Activated T-helper 2 cell treated with anti-CD3 and anti-CD28 coated beads, Interferon-gamma antibody, Interleukin-2, Interleukin-4, amounts not matched to agents 10 μg/mL and 5 μg/mL and 100 μg/mL, durations not matched to agents 14 hours and 24 hours and 36 hours (primary cell): ENCODE measurements around the gene SLC13A1. TPM values are rescaled to one million over a fixed set of nuclear protein-coding genes. Genes with fewer than 3 reads are reported as not detected.

ENCODE experiments used
- DNase-seq: peaks from one replicate; pipeline ENCODE4 v3.0.0; 2021; ENCODE audit warnings: low spot score
- H3K27ac Mint-ChIP-seq: one replicate; pipeline ENCODE4 v1.8.0; 2021; ENCODE audit warnings: mixed read lengths
- H3K27me3 Mint-ChIP-seq: one replicate; pipeline ENCODE4 v1.8.0; 2021; ENCODE audit warnings: low read depth, mixed read lengths
- H3K36me3 Mint-ChIP-seq: one replicate; pipeline ENCODE4 v1.8.0; 2021; ENCODE audit warnings: low read depth, mixed read lengths
- H3K4me1 Mint-ChIP-seq: one replicate; pipeline ENCODE4 v1.8.0; 2021; ENCODE audit warnings: low read depth, mixed read lengths
- H3K4me3 Mint-ChIP-seq: one replicate; pipeline ENCODE4 v1.8.0; 2021; ENCODE audit warnings: low read depth, mild to moderate bottlenecking, moderate library complexity, mixed read lengths
- H3K9me3 Mint-ChIP-seq: one replicate; pipeline ENCODE4 v1.8.0; 2021; ENCODE audit warnings: mixed read lengths
- intact Hi-C: fragments of 100-400 bp; cut with micrococcal nuclease; formaldehyde crosslinking; loops from one replicate; pipeline ENCODE4 v1.15.1; 2023
- total RNA-seq: library from RNA; stranded (reverse); gene quantifications from 2 replicates; pipeline ENCODE4 v1.2.3, GENCODE V29; 2022

Gene SLC13A1
- total RNA-seq, 1 donor from 2014 or later = not detected

GRCh38 chr7:123131961-123132360 is 67.8 kb downstream of the SLC13A1 start:
- Mint-ChIP-seq H3K27me3 (no peaks in the 10 kb centered on the region), H3K9me3 (no peaks in the 10 kb centered on the region), H3K36me3 (no peaks in the 10 kb centered on the region), H3K27ac (no peak overlapping the region), H3K4me3 (no peak overlapping the region), H3K4me1 (no peaks in the 10 kb centered on the region)
- no peak for DNase-seq
- intact Hi-C loops = no loop called here

GRCh38 chr7:123131556-123131955 is 68.2 kb downstream of the SLC13A1 start:
- intact Hi-C loops = no loop called here
- H3K4me3 Mint-ChIP-seq = no peak overlapping the region
- no peaks in the 10 kb centered on the region for H3K4me1 Mint-ChIP-seq
- H3K9me3 Mint-ChIP-seq = no peaks in the 10 kb centered on the region
- no peaks in the 10 kb centered on the region for H3K36me3 Mint-ChIP-seq
- no peaks in the 10 kb centered on the region for H3K27me3 Mint-ChIP-seq
- DNase-seq = no peak
- no peak overlapping the region for H3K27ac Mint-ChIP-seq

GRCh38 chr7:123131140-123131539 is 68.6 kb downstream of the SLC13A1 start:
- Mint-ChIP-seq H3K27me3 (no peaks in the 10 kb centered on the region), H3K36me3 (no peaks in the 10 kb centered on the region), H3K4me3 (no peak overlapping the region), H3K9me3 (no peaks in the 10 kb centered on the region), H3K4me1 (no peaks in the 10 kb centered on the region), H3K27ac (no peak overlapping the region)
- intact Hi-C loops = no loop called here
- DNase-seq = no peak

- no peak overlapping the region for H3K27ac Mint-ChIP-seq
- H3K36me3 Mint-ChIP-seq = no peaks in the 10 kb centered on the region
- no peaks in the 10 kb centered on the region for H3K9me3 Mint-ChIP-seq
- intact Hi-C loops = no loop called here
- H3K27me3 Mint-ChIP-seq = no peaks in the 10 kb centered on the region
- no peak overlapping the region for H3K4me3 Mint-ChIP-seq
- no peak for DNase-seq
- H3K4me1 Mint-ChIP-seq = no peaks in the 10 kb centered on the region
These were observed 73.1 kb downstream of the SLC13A1 start for GRCh38 chr7:123126691-123127090.

GRCh38 chr7:123126171-123126570 is 73.6 kb downstream of the SLC13A1 start:
- DNase-seq = no peak
- no peaks in the 10 kb centered on the region for H3K4me1 Mint-ChIP-seq
- no peaks in the 10 kb centered on the region for H3K9me3 Mint-ChIP-seq
- no peaks in the 10 kb centered on the region for H3K27me3 Mint-ChIP-seq
- intact Hi-C loops = no loop called here
- H3K4me3 Mint-ChIP-seq = no peak overlapping the region
- H3K36me3 Mint-ChIP-seq = no peaks in the 10 kb centered on the region
- H3K27ac Mint-ChIP-seq = no peak overlapping the region

GRCh38 chr7:123125231-123125630 is 74.5 kb downstream of the SLC13A1 start:
- Mint-ChIP-seq H3K27me3 (no peaks in the 10 kb centered on the region), H3K4me1 (no peaks in the 10 kb centered on the region), H3K27ac (no peak overlapping the region), H3K4me3 (no peak overlapping the region), H3K9me3 (no peaks in the 10 kb centered on the region), H3K36me3 (no peaks in the 10 kb centered on the region)
- intact Hi-C loops = no loop called here
- DNase-seq = no peak

- Mint-ChIP-seq H3K4me1 (no peaks in the 10 kb centered on the region), H3K27ac (no peak overlapping the region), H3K36me3 (no peaks in the 10 kb centered on the region), H3K27me3 (no peaks in the 10 kb centered on the region), H3K9me3 (no peaks in the 10 kb centered on the region), H3K4me3 (no peak overlapping the region)
- intact Hi-C loops = no loop called here
- no peak for DNase-seq
These were observed 76.9 kb downstream of the SLC13A1 start for GRCh38 chr7:123122916-123123315.

GRCh38 chr7:123120286-123120685 is 79.5 kb downstream of the SLC13A1 start:
- DNase-seq = no peak
- Mint-ChIP-seq H3K36me3 (no peaks in the 10 kb centered on the region), H3K4me1 (no peaks in the 10 kb centered on the region), H3K4me3 (no peak overlapping the region), H3K27me3 (no peaks in the 10 kb centered on the region), H3K9me3 (peaks cover 4% of the 10 kb centered on the region), H3K27ac (no peak overlapping the region)
- intact Hi-C loops = no loop called here

- Mint-ChIP-seq H3K27ac (no peak overlapping the region), H3K4me3 (no peak overlapping the region), H3K36me3 (no peaks in the 10 kb centered on the region), H3K27me3 (no peaks in the 10 kb centered on the region), H3K4me1 (no peaks in the 10 kb centered on the region), H3K9me3 (peaks cover 14% of the 10 kb centered on the region)
- DNase-seq = no peak
- intact Hi-C loops = no loop called here
These were observed 84.4 kb downstream of the SLC13A1 start for GRCh38 chr7:123115331-123115730.

- no peaks in the 10 kb centered on the region for H3K4me1 Mint-ChIP-seq
- H3K9me3 Mint-ChIP-seq = peaks cover 17% of the 10 kb centered on the region
- H3K4me3 Mint-ChIP-seq = no peak overlapping the region
- no peak for DNase-seq
- H3K36me3 Mint-ChIP-seq = no peaks in the 10 kb centered on the region
- no peak overlapping the region for H3K27ac Mint-ChIP-seq
- intact Hi-C loops = no loop called here
- H3K27me3 Mint-ChIP-seq = no peaks in the 10 kb centered on the region
These were observed 85.5 kb downstream of the SLC13A1 start for GRCh38 chr7:123114288-123114687.

GRCh38 chr7:123112833-123113232 is 86.9 kb downstream of the SLC13A1 start:
- Mint-ChIP-seq H3K27ac (no peak overlapping the region), H3K9me3 (peaks cover 29% of the 10 kb centered on the region)

GRCh38 chr7:123099712-123100111 is 100.1 kb downstream of the SLC13A1 start:
- no peaks in the 10 kb centered on the region for H3K27me3 Mint-ChIP-seq
- H3K9me3 Mint-ChIP-seq = no peaks in the 10 kb centered on the region
- H3K27ac Mint-ChIP-seq = no peak overlapping the region
- no peak for DNase-seq
- H3K4me1 Mint-ChIP-seq = no peaks in the 10 kb centered on the region
- intact Hi-C loops = no loop called here
- H3K36me3 Mint-ChIP-seq = no peaks in the 10 kb centered on the region
- H3K4me3 Mint-ChIP-seq = no peak overlapping the region

More at GRCh38 chr7:123112833-123113232, 86.9 kb downstream of the SLC13A1 start:
- Mint-ChIP-seq H3K4me3 (no peak overlapping the region), H3K36me3 (no peaks in the 10 kb centered on the region), H3K27me3 (no peaks in the 10 kb centered on the region), H3K4me1 (no peaks in the 10 kb centered on the region)
- intact Hi-C loops = no loop called here
- DNase-seq = no peak

- no peaks in the 10 kb centered on the region for H3K27me3 Mint-ChIP-seq
- H3K4me1 Mint-ChIP-seq = no peaks in the 10 kb centered on the region
- no peaks in the 10 kb centered on the region for H3K9me3 Mint-ChIP-seq
- DNase-seq = no peak
- H3K4me3 Mint-ChIP-seq = no peak overlapping the region
- no peak overlapping the region for H3K27ac Mint-ChIP-seq
- H3K36me3 Mint-ChIP-seq = no peaks in the 10 kb centered on the region
- intact Hi-C loops = no loop called here
These were observed 102.8 kb downstream of the SLC13A1 start for GRCh38 chr7:123096976-123097375.

- Mint-ChIP-seq H3K27me3 (no peaks in the 10 kb centered on the region), H3K4me3 (no peak overlapping the region), H3K9me3 (no peaks in the 10 kb centered on the region), H3K36me3 (no peaks in the 10 kb centered on the region), H3K27ac (no peak overlapping the region), H3K4me1 (no peaks in the 10 kb centered on the region)
- intact Hi-C loops = no loop called here
- no peak for DNase-seq
These were observed 103.3 kb downstream of the SLC13A1 start for GRCh38 chr7:123096434-123096833.
